ENCODE measurements around the gene HRCT1.

GRCh38 chr9:35858458-35858857, 47.5 kb upstream of the HRCT1 start:
- no peak for TF ChIP-seq CTCF (IDR thresholded peaks at IDR 0.05)
- no peak for TF ChIP-seq POLR2A (IDR thresholded peaks at IDR 0.05)

Measured in Peyer's patch (tissue), 4 donors.